Measurements from ENCODE around the gene BYSL. TPM values are rescaled to one million over a fixed set of nuclear protein-coding genes. Genes with fewer than 3 reads are reported as not detected.

BYSL gene, protein sequence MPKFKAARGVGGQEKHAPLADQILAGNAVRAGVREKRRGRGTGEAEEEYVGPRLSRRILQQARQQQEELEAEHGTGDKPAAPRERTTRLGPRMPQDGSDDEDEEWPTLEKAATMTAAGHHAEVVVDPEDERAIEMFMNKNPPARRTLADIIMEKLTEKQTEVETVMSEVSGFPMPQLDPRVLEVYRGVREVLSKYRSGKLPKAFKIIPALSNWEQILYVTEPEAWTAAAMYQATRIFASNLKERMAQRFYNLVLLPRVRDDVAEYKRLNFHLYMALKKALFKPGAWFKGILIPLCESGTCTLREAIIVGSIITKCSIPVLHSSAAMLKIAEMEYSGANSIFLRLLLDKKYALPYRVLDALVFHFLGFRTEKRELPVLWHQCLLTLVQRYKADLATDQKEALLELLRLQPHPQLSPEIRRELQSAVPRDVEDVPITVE
- total RNA-seq (2022; extraction: Qiagen RNA extraction): 37.0 to 47.6 TPM (median 39.2 TPM) in 5 replicates

DNA sequence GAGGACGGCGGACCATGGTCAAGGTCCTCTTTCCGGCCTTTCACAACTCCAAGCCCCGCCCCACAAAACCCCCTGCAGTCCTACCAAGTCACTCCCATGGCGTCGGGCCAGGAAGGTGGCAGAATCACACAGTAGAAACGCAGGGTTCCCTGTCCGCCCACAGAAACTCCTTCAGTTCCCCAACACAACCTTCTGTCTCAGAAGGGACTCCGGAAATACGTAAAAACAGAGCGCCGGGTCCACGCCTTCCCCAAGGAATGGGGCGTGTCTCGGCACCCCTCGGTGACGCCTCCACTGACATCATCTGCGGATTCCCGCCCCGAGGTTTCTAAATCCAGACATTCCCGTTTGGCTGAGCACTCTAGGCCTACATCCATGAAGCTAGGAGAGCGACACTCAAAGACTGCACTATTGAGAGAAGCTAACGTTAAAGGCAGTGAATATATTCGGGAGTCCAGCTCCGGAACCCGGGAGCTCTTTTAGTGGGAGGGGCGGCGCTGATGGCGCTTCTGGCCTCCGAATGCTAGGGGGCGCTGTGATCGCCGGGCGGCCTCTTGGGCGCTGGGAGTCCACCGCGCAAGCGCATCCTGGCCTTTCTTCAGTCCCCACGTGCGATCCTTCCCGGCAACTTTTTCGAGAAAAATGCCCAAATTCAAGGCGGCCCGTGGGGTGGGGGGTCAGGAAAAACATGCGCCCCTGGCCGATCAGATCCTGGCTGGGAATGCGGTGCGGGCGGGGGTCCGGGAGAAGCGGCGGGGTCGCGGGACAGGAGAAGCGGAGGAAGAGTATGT, at the start of gene BYSL, which contains the start of gene MED20:
BYSL (plus strand) TSS at position 579 of the 791 bp plus-strand sequence; CDS start at position 643, 64 bp downstream.
MED20 (minus strand) TSS at position 219 of the 791 bp plus-strand sequence; CDS start at position 98, 121 bp downstream.

DNA sequence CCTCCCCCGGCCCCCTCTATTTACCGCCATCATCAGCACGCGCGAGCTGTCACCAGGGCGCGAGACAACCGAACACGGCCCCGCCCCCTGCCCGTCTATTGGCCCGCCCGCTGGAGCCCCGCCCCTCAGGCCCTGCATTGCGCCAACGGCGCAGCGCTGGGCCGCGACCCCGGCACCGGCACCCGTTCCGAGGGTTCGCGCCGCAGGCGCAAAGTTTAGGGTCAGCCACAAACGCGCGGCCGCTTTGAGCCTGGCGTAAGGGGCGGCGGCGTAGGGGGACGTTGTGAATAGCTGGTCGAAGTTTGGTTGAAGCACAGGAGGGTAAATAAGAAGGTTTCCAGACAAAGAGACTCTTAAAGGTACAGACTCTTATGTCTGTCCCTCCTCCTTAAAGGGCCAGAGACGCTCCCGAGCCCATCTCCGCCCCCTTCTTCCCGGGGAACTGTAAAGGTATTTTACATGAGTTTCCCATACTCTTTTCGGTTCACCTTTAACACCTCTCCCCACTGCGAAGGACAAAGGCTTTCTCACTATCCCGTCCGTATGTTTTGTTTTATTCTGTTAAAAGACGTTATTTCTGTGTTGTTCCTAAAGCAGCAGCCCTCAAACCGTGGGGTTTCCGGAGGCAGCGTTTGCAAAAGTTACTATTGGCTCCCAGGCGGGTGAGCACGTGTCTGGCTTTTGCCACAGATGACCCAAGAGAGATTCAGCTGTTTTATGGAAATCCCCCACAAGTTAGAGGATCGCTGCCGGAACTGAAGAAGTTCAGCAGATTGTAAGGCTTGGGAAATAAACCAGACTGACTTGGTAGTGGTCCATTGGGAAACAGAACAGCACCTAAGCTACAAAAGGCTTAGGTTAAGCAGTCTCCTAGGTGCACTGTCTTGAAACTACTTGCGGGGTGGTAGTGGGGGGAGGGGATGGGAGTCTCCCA, 25.7 kb upstream of the BYSL start, which contains the start of gene USP49:
USP49 (minus strand) TSS at position 76 of the 934 bp plus-strand sequence. CDS start 88,392 bp downstream, outside the sequence.

DNA sequence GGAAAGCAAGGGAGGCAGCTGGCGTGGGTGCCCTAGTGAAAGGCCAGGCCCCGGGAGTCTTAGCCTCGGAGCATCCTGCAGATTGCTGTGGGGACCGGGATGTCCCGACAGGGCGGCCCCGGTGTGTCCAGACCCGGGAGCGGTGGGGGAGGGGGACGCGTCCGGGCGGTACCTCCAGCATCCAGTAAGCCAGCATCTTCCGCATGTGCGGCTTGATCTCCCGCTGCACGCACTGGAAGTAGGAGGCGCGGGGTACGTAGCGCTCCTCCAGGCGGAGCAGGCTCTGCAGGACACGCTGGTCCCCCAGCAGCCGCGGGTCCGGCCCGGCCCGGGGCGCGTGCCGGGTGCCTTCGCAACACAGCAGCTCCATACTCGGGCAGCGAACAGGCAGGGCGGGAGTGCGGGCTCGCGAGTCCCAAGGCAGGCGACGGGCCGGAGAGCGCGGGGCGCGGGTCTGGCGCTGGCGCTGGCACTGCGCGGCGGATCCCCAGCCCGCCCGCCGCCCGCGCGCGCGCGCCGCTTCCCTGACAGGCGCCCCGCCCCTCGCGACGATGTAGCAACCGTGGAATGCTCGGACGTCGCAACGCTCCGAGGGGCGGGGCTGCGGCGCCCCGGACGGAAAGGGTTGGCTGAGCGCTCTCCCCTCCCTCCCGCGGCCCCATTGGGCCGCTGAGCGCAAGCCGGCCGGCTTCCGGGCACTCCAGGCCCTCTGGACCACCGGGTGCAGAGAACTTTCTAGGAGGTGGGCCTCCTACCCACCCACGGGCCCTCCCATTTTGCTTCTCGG, 20.2 kb downstream of the BYSL start, which contains the start of gene CCND3:
CCND3 (minus strand) TSS at position 529 of the 787 bp plus-strand sequence; CDS start at position 370, 159 bp downstream.

Other genes starting within 250 kb of the BYSL start
- gene TFEB, start 185.9 kb upstream of the BYSL start, total RNA-seq (2022; extraction: Qiagen RNA extraction): 7.7 to 13.2 TPM (median 11.7 TPM) in 5 replicates
- 0.09 to 0.38 TPM (median 0.16 TPM) in 5 replicates for gene PGC, start 174.1 kb upstream of the BYSL start, total RNA-seq (2022; extraction: Qiagen RNA extraction)
- 2.2 to 3.1 TPM (median 2.8 TPM) in 5 replicates for gene FRS3, start 141.6 kb upstream of the BYSL start, total RNA-seq (2022; extraction: Qiagen RNA extraction)
- gene PRICKLE4, start 140.7 kb upstream of the BYSL start, total RNA-seq (2022; extraction: Qiagen RNA extraction): 0.74 to 1.7 TPM (median 0.76 TPM) in 5 replicates
- 282 to 306 TPM (median 287 TPM) in 5 replicates for gene TOMM6, start 133.8 kb upstream of the BYSL start, total RNA-seq (2022; extraction: Qiagen RNA extraction)
- 0.90 to 1.2 TPM (median 1.1 TPM) in 5 replicates for gene USP49, start 26.1 kb upstream of the BYSL start, total RNA-seq (2022; extraction: Qiagen RNA extraction)
- 11.8 to 18.5 TPM (median 14.9 TPM) in 5 replicates for gene MED20, start 360 bp upstream of the BYSL start, total RNA-seq (2022; extraction: Qiagen RNA extraction)
- gene CCND3, start 20.3 kb downstream of the BYSL start, total RNA-seq (2022; extraction: Qiagen RNA extraction): 113 to 169 TPM (median 147 TPM) in 5 replicates
- gene TAF8, start 129.0 kb downstream of the BYSL start, total RNA-seq (2022; extraction: Qiagen RNA extraction): 12.1 to 15.7 TPM (median 13.5 TPM) in 5 replicates
- gene C6orf132, start 221.1 kb downstream of the BYSL start, total RNA-seq (2022; extraction: Qiagen RNA extraction): 3.4 to 4.0 TPM (median 3.9 TPM) in 5 replicates